Liver (tissue), 9 donors: ENCODE data around the gene ADCY4. TPM values are rescaled to one million over a fixed set of nuclear protein-coding genes. Genes with fewer than 3 reads are reported as not detected.

Experiments
- DNase-seq: peaks from one replicate; pipeline ENCODE4 v3.0.0-alpha.2; 2017; ENCODE audit warnings: low spot score
- H3K27ac ChIP-seq, 2 donors: one replicate each; pipeline ENCODE4 v1.7.0; 2013; ENCODE audit warnings: inconsistent platforms in 2 of 2, low read length in 2 of 2, control low read depth in 1 of 2, low read depth in 1 of 2, mild to moderate bottlenecking in 1 of 2
- H3K27me3 ChIP-seq, 4 donors: one replicate each; pipeline versions ENCODE4 v1.6.1 to v1.7.0; 2013; ENCODE audit warnings: low read length in 3 of 4, inconsistent platforms in 1 of 4, mild to moderate bottlenecking in 1 of 4, moderate library complexity in 1 of 4; ENCODE audit not compliant: control insufficient read depth in 4 of 4, insufficient read depth in 4 of 4
- H3K36me3 ChIP-seq, 4 donors: one replicate each; pipeline versions ENCODE4 v1.6.1 to v1.7.0; 2013; ENCODE audit warnings: low read length in 3 of 4, mild to moderate bottlenecking in 3 of 4, low read depth in 1 of 4, moderate library complexity in 1 of 4; ENCODE audit not compliant: control insufficient read depth in 4 of 4, insufficient read depth in 3 of 4
- H3K4me1 ChIP-seq, 4 donors: one replicate each; pipeline versions ENCODE4 v1.6.1 to v1.7.0; 2013; ENCODE audit warnings: low read length in 3 of 4, mild to moderate bottlenecking in 3 of 4, moderate library complexity in 1 of 4; ENCODE audit not compliant: control insufficient read depth in 4 of 4, insufficient read depth in 4 of 4
- H3K4me3 ChIP-seq, 3 donors: one replicate each; pipeline versions ENCODE4 v1.6.1 to v1.7.0; 2013; ENCODE audit warnings: low read length in 3 of 3, control low read depth in 1 of 3, low read depth in 1 of 3, mild to moderate bottlenecking in 1 of 3
- H3K9ac ChIP-seq, 2 donors: one replicate each; pipeline ENCODE4 v1.7.0; 2013; ENCODE audit warnings: low read length in 2 of 2, mild to moderate bottlenecking in 2 of 2, moderate library complexity in 2 of 2, control low read depth in 1 of 2, low read depth in 1 of 2
- H3K9me3 ChIP-seq, 4 donors: one replicate each; pipeline versions ENCODE4 v1.6.1 to v1.7.0; 2013; ENCODE audit warnings: low read length in 3 of 4; ENCODE audit not compliant: control insufficient read depth in 4 of 4
- EGR1 ChIP-seq, 2 donors: IDR thresholded peaks; 2 replicates each; pipeline ENCODE4 v1.6.1; 2016 to 2018; ENCODE audit warnings: antibody characterized with exemption in 2 of 2, low read depth in 2 of 2
- FOXA1 ChIP-seq: IDR thresholded peaks from 2 replicates; pipeline ENCODE4 v1.6.1; 2016; ENCODE audit warnings: antibody characterized with exemption
- FOXA2 ChIP-seq: IDR thresholded peaks from 2 replicates; pipeline ENCODE4 v1.6.1; 2016; ENCODE audit warnings: antibody characterized with exemption
- GABPA ChIP-seq, 2 donors: IDR thresholded peaks in 1 of 2; conservative IDR thresholded peaks in 1 of 2; 2 replicates each; pipeline ENCODE4 v1.6.1; 2016; ENCODE audit warnings: antibody characterized with exemption in 2 of 2, mild to moderate bottlenecking in 1 of 2, moderate library complexity in 1 of 2
- HNF4A ChIP-seq, 2 donors: conservative IDR thresholded peaks; 2 replicates each; pipeline ENCODE4 v1.6.1; 2016; ENCODE audit warnings: antibody characterized with exemption in 2 of 2, mild to moderate bottlenecking in 2 of 2
- HNF4G ChIP-seq: IDR thresholded peaks from 2 replicates; pipeline ENCODE4 v1.6.1; 2016; ENCODE audit warnings: antibody characterized with exemption
- JUND ChIP-seq, 2 donors: IDR thresholded peaks; 2 replicates each; pipeline ENCODE4 v1.6.1; 2016; ENCODE audit warnings: antibody characterized with exemption in 2 of 2
- MAX ChIP-seq: IDR thresholded peaks from 2 replicates; pipeline ENCODE4 v1.6.1; 2016; ENCODE audit warnings: antibody characterized with exemption
- NR2F2 ChIP-seq: IDR thresholded peaks from 2 replicates; pipeline ENCODE4 v1.6.1; 2016; ENCODE audit warnings: antibody characterized with exemption
- RAD21 ChIP-seq, 2 donors: IDR thresholded peaks; 2 replicates each; pipeline ENCODE4 v1.6.1; 2016; ENCODE audit warnings: antibody characterized with exemption in 2 of 2, mild to moderate bottlenecking in 2 of 2
- REST ChIP-seq: IDR thresholded peaks from 2 replicates; pipeline ENCODE4 v1.6.1; 2016; ENCODE audit warnings: antibody characterized with exemption, mild to moderate bottlenecking
- RXRA ChIP-seq, 2 donors: IDR thresholded peaks; 2 replicates each; pipeline ENCODE4 v1.6.1; 2017 to 2018; ENCODE audit warnings: antibody characterized with exemption in 2 of 2, mild to moderate bottlenecking in 1 of 2
- SP1 ChIP-seq: IDR thresholded peaks from 2 replicates; pipeline ENCODE4 v1.6.1; 2018; ENCODE audit warnings: antibody characterized with exemption, mild to moderate bottlenecking
- TAF1 ChIP-seq: conservative IDR thresholded peaks from 2 replicates; pipeline ENCODE4 v1.6.1; 2016; ENCODE audit warnings: antibody characterized with exemption, mild to moderate bottlenecking
- YY1 ChIP-seq: IDR thresholded peaks from 2 replicates; pipeline ENCODE4 v1.6.1; 2016; ENCODE audit warnings: antibody characterized with exemption, mild to moderate bottlenecking
- WGBS: extraction: QIAGEN DNeasy Blood & Tissue Kit; methylation state at CpG from one replicate; pipeline ENCODE4 v1.1.7; 2013; 5-methylcytosine and 5-hydroxymethylcytosine counted together
- polyA plus RNA-seq, 2 donors: library from polyadenylated mRNA; stranded (reverse) in 1 of 2; unstranded in 1 of 2; fragments of 200-250 nt in 1 of 2; fragments of >200 nt in 1 of 2; fragmentation: Nextera tagmentation in 1 of 2; extraction: Ambion mirVana in 1 of 2; gene quantifications; one replicate each; pipeline versions ENCODE4 v1.2.1 to v1.2.3, GENCODE V29; 2013 to 2015
- total RNA-seq, 2 donors: library from RNA; depleted of rRNA; stranded (reverse); fragments of >200 nt; gene quantifications; one replicate each; pipeline ENCODE4 v1.2.3, GENCODE V29; 2014
- TF ChIP-seq, protein P1 (sequence below): fragments of 150-350 bp; IDR thresholded peaks from 2 replicates; pipeline ENCODE4 v1.5.1; 2017; ENCODE audit warnings: improper control_type of control experiment, low read depth, low read length; ENCODE audit not compliant: missing input control
- TF ChIP-seq, protein P2 (sequence below): IDR thresholded peaks from 2 replicates; pipeline ENCODE4 v1.6.1; 2016; ENCODE audit warnings: antibody characterized with exemption
- TF ChIP-seq, protein P3 (sequence below): IDR thresholded peaks from 2 replicates; pipeline ENCODE4 v1.6.1; 2016; ENCODE audit warnings: antibody characterized with exemption
- donor health status: healthy.
- donor health status: healthy.
- donor health status: healthy.
- donor health status: healthy.
- donor health status: healthy.

The ADCY4 gene
- total RNA-seq, result 1 to 10 TPM; 2.2 to 7.2 TPM
- polyA plus RNA-seq, result 1 to 10 TPM; 2.2 to 5.8 TPM

DNA sequence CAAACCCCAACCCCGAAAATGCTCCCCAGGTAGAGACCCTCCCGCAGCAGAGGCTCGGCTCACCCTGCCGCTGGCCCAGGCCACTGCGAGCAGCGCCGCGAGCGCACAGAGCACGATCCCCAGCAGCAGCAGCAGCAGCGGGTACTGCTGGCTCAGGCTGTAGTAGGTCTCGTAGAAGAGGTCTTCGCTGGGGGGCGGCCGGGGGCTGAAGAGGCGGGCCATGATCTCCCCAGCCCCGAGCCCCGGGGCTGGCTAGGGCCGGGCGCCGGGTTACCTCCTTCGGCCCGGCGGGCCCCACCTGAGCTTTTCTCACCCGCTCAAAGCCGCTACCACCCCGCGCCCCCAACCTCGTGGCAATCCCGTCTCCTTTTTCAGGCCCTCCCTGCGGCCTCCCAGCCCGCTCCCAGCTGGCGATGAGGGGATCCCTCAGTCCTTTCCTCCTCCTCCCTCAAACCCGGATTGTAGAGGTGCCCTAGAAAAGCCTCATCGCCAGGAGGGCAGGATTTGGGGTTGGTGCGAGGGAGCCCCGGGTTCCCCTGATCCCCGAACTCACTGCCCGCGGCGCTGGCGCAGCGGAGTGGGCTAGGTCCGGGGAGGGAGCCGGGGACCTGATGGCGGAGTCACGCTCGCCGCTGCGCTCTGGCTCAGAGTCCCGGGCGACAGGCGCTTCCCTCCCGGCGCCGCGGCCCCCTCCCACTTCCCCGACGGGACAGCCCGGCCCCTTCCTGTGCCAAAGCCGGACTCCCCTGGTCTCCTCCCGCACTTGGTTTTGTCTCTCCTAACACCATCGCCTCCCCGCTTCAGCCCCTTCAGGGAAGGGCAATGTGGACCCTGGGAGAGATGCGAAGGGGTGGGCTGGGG lies at the start of gene ADCY4:
TSS of gene ADCY4 (minus strand) at position 641 of the 861 bp plus-strand sequence. CDS start at position 222, 419 bp downstream.
- Histone ChIP-seq H3K27me3 (no peaks in the 10 kb centered on the region), H3K4me1 (peaks cover 9 to 47% (median 22%) of the 10 kb centered on the region in 4 donors), H3K27ac (peak within 1 kb of the TSS; percentile 23 to 43), H3K9me3 (no peaks in the 10 kb centered on the region), H3K4me3 (peak within 1 kb of the TSS in 1 of 3 donors; percentile 31), H3K36me3 (no peaks in the 10 kb centered on the region), H3K9ac (peak within 1 kb of the TSS in 1 of 2 donors; percentile 51)
- no peak for DNase-seq
- 9% methylated on average over 65 of the region's 65 CpGs for WGBS
- TF ChIP-seq GABPA (IDR thresholded peaks at IDR 0.05 in 1 of 2, conservative IDR thresholded peaks at IDR 0.05 in 1 of 2) (no peak), FOXA1 (no peak), REST (no peak), TAF1 (no peak), FOXA2 (no peak), RAD21 (IDR thresholded peaks at IDR 0.05) (no peak), MAX (no peak), NR2F2 (no peak), EGR1 (IDR thresholded peaks at IDR 0.05; ENCODE audit: low read depth in 2 of 2) (no peak), HNF4A (conservative IDR thresholded peaks at IDR 0.05) (no peak), JUND (IDR thresholded peaks at IDR 0.05) (no peak)
- TF ChIP-seq, protein P1, sequence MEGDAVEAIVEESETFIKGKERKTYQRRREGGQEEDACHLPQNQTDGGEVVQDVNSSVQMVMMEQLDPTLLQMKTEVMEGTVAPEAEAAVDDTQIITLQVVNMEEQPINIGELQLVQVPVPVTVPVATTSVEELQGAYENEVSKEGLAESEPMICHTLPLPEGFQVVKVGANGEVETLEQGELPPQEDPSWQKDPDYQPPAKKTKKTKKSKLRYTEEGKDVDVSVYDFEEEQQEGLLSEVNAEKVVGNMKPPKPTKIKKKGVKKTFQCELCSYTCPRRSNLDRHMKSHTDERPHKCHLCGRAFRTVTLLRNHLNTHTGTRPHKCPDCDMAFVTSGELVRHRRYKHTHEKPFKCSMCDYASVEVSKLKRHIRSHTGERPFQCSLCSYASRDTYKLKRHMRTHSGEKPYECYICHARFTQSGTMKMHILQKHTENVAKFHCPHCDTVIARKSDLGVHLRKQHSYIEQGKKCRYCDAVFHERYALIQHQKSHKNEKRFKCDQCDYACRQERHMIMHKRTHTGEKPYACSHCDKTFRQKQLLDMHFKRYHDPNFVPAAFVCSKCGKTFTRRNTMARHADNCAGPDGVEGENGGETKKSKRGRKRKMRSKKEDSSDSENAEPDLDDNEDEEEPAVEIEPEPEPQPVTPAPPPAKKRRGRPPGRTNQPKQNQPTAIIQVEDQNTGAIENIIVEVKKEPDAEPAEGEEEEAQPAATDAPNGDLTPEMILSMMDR, result no peak
- TF ChIP-seq, protein P2, sequence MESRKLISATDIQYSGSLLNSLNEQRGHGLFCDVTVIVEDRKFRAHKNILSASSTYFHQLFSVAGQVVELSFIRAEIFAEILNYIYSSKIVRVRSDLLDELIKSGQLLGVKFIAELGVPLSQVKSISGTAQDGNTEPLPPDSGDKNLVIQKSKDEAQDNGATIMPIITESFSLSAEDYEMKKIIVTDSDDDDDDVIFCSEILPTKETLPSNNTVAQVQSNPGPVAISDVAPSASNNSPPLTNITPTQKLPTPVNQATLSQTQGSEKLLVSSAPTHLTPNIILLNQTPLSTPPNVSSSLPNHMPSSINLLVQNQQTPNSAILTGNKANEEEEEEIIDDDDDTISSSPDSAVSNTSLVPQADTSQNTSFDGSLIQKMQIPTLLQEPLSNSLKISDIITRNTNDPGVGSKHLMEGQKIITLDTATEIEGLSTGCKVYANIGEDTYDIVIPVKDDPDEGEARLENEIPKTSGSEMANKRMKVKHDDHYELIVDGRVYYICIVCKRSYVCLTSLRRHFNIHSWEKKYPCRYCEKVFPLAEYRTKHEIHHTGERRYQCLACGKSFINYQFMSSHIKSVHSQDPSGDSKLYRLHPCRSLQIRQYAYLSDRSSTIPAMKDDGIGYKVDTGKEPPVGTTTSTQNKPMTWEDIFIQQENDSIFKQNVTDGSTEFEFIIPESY, result no peak

DNA sequence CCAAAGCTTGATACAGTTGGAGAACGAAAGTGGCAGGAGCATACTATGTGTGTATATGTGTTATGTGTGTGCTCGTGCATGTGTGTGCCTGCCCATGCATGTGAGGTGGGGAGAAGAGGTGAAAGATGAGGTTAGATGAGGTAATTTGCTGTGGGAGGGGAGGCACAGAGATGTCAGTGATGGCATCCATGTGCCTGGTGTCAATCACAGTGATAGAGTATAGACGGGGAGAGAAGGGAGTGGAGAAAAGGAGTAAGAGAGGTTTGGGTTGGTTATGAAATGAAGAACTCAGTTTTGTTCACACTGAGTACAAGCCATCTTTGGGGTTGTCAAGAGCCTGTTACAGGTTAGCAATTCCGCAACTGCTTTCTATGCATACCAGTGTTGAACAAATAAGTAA lies 49.3 kb upstream of the ADCY4 start:
- 96% methylated on average over 4 of the region's 4 CpGs for WGBS
- no peak for DNase-seq
- Histone ChIP-seq H3K4me1 (peaks cover 2 to 9% (median 7%) of the 10 kb centered on the region in 4 donors), H3K36me3 (no peaks in the 10 kb centered on the region), H3K27me3 (no peaks in the 10 kb centered on the region), H3K4me3 (no peak overlapping the region), H3K9ac (no peak overlapping the region), H3K27ac (no peak overlapping the region), H3K9me3 (no peaks in the 10 kb centered on the region)
- TF ChIP-seq, protein P3, sequence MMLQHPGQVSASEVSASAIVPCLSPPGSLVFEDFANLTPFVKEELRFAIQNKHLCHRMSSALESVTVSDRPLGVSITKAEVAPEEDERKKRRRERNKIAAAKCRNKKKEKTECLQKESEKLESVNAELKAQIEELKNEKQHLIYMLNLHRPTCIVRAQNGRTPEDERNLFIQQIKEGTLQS, result no peak
- TF ChIP-seq REST, result no peak
- TF ChIP-seq JUND (IDR thresholded peaks at IDR 0.05), result no peak
- TF ChIP-seq EGR1 (IDR thresholded peaks at IDR 0.05; ENCODE audit: low read depth in 2 of 2), result no peak
- TF ChIP-seq SP1, result no peak
- no peak for TF ChIP-seq GABPA (IDR thresholded peaks at IDR 0.05 in 1 of 2, conservative IDR thresholded peaks at IDR 0.05 in 1 of 2)
- no peak for TF ChIP-seq YY1
- TF ChIP-seq HNF4G, result no peak
- TF ChIP-seq RAD21 (IDR thresholded peaks at IDR 0.05), result no peak
- TF ChIP-seq NR2F2, result no peak
- TF ChIP-seq HNF4A (conservative IDR thresholded peaks at IDR 0.05), result no peak
- no peak for TF ChIP-seq FOXA1
- TF ChIP-seq RXRA (IDR thresholded peaks at IDR 0.05), result no peak
- no peak for TF ChIP-seq MAX
- TF ChIP-seq FOXA2, result no peak
- no peak for TF ChIP-seq TAF1
